Heart left ventricle (tissue), 13 donors: ENCODE results near the gene KCNH1.

Experiments
- CTCF ChIP-seq, 12 donors: fragments of 200-600 bp; sonication (generic) in 4 of 12; IDR thresholded peaks; one replicate each; pipeline versions ENCODE4 v1.5.0 to v1.8.0; 2018 to 2022; ENCODE audit warnings: antibody characterized with exemption in 12 of 12, mild to moderate bottlenecking in 5 of 12
- POLR2A ChIP-seq, 2 donors: fragments of 450-650 bp; IDR thresholded peaks; one replicate each; pipeline ENCODE4 v1.6.1; 2017; ENCODE audit warnings: antibody characterized with exemption in 2 of 2, mild to moderate bottlenecking in 2 of 2, moderate library complexity in 2 of 2
- donor health status: ischemic (EF 13 %, LVEDD 7.1; RV severe dilation, severe dysfunction).
- donor health status: DM: no; HTN: yes; CAD: no.
- donor health status: DM: no; HTN: no; CAD: no.
- donor health status: ischemic (EF 25% LVEDD 6.9; RV normal size, moderate dysfunction).
- donor health status: ischemic (EF 25% LVEDD 5.7; RV mildly dilated, moderate dysfunction).
- donor health status: ischemic (EF 35%, LVEDD 5.7; RV mildly dilated, moderate dysfunction).
- donor health status: nonischemic (EF 11% LVEDD 7.7; RV severe dilation, severe dysfunction).
- donor health status: DM: yes; HTN: yes; CAD: no.
- donor health status: PGD.
- donor health status: ischemic (EF 29% LVEDD 5.4; RV normal size, mild dysfunction).
- donor health status: nonischemic (EF 23%, LVEDD 6.1; RV moderate dilation, normal function).

- no peak for TF ChIP-seq CTCF (IDR thresholded peaks at IDR 0.05)
- no peak for TF ChIP-seq POLR2A (IDR thresholded peaks at IDR 0.05)
These were observed 15.4 kb downstream of the KCNH1 start for GRCh38 chr1:211118407-211119102.
